LNCAP (cell line): ENCODE data around the gene ERP27.

ENCODE experiments used
- CTCF ChIP-seq: fragments of 450-650 bp; IDR thresholded peaks from 2 replicates; pipeline ENCODE4 v1.5.1; 2017; ENCODE audit warnings: mild to moderate bottlenecking

The ERP27 gene

GRCh38 chr12:14910090-14910915 lies 28.0 kb downstream of the ERP27 start:
- TF ChIP-seq CTCF = no peak

GRCh38 chr12:14907953-14908352 lies 30.4 kb downstream of the ERP27 start:
- TF ChIP-seq CTCF = no peak

- no peak for TF ChIP-seq CTCF
Observed at GRCh38 chr12:14906114-14906513, 32.2 kb downstream of the ERP27 start.

- no peak for TF ChIP-seq CTCF
Observed at GRCh38 chr12:14905269-14906004, 32.9 kb downstream of the ERP27 start.

GRCh38 chr12:14904854-14905253 lies 33.5 kb downstream of the ERP27 start:
- no peak for TF ChIP-seq CTCF

GRCh38 chr12:14903386-14904098 lies 34.8 kb downstream of the ERP27 start:
- no peak for TF ChIP-seq CTCF

GRCh38 chr12:14902465-14902864 lies 35.9 kb downstream of the ERP27 start:
- no peak for TF ChIP-seq CTCF
